Astrocyte of the hippocampus (primary cell): Measurements from ENCODE around the gene STN1.
"Not testable (repeated sequence)": the region's sequence is repeated elsewhere in the genome, so short reads cannot be mapped to it uniquely, and the experiment has no call there.

ENCODE experiments used
- DNase-seq: peaks from one replicate; pipeline ENCODE4 v3.0.0; 2011; ENCODE audit warnings: low read depth, low spot score

The STN1 gene

GRCh38 chr10:103861505-103861904 is 56.5 kb downstream of the STN1 start:
- no peak for DNase-seq

GRCh38 chr10:103859161-103860086 is 58.6 kb downstream of the STN1 start:
- DNase-seq, result peak; percentile 84

- no peak for DNase-seq
These were observed 59.6 kb downstream of the STN1 start for GRCh38 chr10:103858360-103858759.

- DNase-seq, result no peak
These were observed 61.2 kb downstream of the STN1 start for GRCh38 chr10:103856797-103857170.

- no peak for DNase-seq
These were observed 61.9 kb downstream of the STN1 start for GRCh38 chr10:103855852-103856796.

GRCh38 chr10:103855424-103855823 is 62.6 kb downstream of the STN1 start, which contains the start of gene SH3PXD2A:
SH3PXD2A (minus strand) TSS chr10:103855576; CDS start chr10:103855266, 310 bp downstream.
- peak; percentile 76 for DNase-seq

- peak; percentile 57 for DNase-seq
These were observed 63.1 kb downstream of the STN1 start for GRCh38 chr10:103854686-103855391.

GRCh38 chr10:103854265-103854685 is 63.7 kb downstream of the STN1 start:
- no peak for DNase-seq

- no peak for DNase-seq
These were observed 64.3 kb downstream of the STN1 start for GRCh38 chr10:103853428-103854264.

GRCh38 chr10:103852856-103853255 is 65.1 kb downstream of the STN1 start:
- DNase-seq, result no peak

- DNase-seq, result peak; percentile 56
These were observed 65.7 kb downstream of the STN1 start for GRCh38 chr10:103852189-103852711.

- DNase-seq, result no peak
These were observed 66.7 kb downstream of the STN1 start for GRCh38 chr10:103851261-103851660.

GRCh38 chr10:103850572-103850895 is 67.5 kb downstream of the STN1 start:
- DNase-seq, result no peak

- peak; percentile 80 for DNase-seq
These were observed 68.0 kb downstream of the STN1 start for GRCh38 chr10:103849880-103850571.

GRCh38 chr10:103849212-103849877 is 68.6 kb downstream of the STN1 start:
- DNase-seq, result peak; percentile 35

- DNase-seq, result no peak
These were observed 70.0 kb downstream of the STN1 start for GRCh38 chr10:103847909-103848468.

- DNase-seq, result no peak
These were observed 70.6 kb downstream of the STN1 start for GRCh38 chr10:103847346-103847745.

GRCh38 chr10:103845972-103846371 is 72.0 kb downstream of the STN1 start:
- no peak for DNase-seq

- DNase-seq, result not testable (repeated sequence)
These were observed 72.6 kb downstream of the STN1 start for GRCh38 chr10:103845346-103845745.
